DMS 273 (cell line): ENCODE data around the gene CHP1.
"Not testable (repeated sequence)": the region's sequence is repeated elsewhere in the genome, so short reads cannot be mapped to it uniquely, and the experiment has no call there.

Experiments
- DNase-seq: peaks from one replicate; lab custom pipeline; 2025; ENCODE audit not compliant: unreplicated experiment; lab: John Stamatoyannopoulos, UW

CHP1 gene

DNA sequence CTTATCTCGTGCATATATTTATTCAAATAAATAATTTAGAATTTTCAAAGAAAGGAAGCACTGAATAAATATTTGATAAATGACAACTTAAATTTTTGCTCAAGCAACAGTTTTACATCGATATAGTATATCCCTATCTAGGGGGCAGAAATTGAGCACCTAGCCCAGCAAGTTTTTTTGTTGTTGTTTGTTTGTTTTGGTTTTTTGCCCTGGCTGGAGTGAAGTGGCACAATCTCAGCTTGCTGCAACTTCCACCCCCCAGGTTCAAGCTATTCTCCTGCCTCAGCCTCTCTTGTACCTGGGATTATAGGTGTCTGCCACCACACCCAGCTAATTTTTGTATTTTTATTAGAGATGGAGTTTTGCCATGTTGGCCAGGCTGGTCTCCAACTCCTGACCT lies 58.9 kb downstream of the CHP1 start:
- no peak for DNase-seq

DNA sequence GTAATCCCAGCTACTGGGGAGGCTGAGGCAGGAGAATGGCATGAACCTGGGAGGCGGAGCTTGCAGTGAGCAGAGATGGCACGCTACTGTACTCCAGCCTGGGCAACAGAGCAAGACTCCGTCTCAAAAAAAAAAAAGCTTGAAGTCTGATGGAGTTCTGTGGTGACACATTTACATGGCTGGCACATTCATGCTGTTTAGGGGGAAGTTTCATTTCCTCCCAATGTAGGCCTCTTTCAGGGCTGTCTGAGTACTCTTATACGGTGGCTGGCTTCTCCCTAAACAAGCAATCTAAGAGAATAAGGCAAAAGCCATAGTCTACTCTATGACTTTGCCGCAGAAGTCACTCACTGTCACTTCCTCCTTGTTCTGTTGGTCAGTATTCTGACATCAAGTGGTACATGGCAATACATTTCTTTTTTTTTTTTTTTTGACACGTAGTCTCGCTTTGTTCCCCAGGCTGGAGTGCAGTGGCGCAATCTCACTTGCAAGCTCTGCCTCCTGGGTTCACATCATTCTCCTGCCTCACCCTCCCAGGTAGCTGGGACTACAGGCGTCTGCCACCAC lies 60.1 kb downstream of the CHP1 start:
- DNase-seq: no peak

DNA sequence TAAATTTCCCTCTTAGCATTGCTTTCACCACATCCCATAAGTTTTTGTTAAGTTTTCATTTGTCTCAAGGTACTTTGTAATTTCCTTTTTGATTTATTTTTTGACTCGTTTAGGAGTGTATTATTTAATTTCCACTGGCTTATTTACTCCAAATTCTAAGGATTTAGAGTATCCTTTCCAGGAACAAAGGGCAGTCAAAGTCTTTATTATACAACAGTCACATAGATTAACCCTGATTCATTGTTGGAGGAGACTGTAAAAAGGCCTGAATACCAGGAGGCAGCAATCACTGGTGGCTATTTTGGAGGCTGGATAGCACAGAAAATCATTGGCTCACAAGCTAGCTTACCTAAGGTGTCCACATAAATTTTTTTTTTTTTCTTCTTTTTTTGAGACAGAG lies 61.5 kb downstream of the CHP1 start:
- no peak for DNase-seq

DNA sequence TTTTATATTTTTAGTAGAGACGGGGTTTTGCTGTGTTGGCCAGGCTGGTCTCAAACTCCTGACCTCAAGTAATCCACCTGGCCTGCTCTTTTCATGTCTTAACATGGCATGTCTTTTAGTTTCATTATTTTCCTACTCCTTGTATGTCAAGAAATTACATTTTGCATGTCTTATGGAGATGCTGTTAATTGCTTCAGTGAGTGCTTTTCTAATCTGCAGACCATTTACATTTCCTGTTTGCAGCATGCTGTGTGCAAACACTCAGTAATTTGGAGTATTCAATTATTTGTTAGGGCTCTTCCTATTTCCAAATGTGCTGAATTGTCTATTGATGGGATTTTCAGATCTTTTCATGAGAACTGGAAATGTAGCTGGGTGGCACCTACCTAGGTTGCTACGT lies 70.1 kb downstream of the CHP1 start:
- DNase-seq: not testable (repeated sequence)

DNA sequence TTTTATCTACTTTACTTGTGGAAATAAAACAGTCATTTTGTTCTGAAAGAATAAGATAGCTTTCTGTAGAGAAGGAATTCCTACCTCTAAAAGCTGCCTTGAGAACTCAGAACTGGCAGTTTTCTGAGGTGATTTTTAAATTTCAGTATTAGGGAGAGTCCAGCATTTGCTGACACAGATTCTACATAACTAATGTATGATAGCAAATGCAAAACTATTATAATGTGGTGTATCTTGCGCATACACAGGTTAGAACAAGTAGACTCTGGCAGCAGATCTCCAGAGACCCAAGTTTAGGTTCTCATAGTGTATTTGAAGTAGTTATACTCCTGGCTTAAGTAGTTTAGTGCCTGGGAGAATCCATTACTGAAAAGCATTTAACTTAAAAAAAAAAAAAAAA lies 70.5 kb downstream of the CHP1 start:
- no peak for DNase-seq

DNA sequence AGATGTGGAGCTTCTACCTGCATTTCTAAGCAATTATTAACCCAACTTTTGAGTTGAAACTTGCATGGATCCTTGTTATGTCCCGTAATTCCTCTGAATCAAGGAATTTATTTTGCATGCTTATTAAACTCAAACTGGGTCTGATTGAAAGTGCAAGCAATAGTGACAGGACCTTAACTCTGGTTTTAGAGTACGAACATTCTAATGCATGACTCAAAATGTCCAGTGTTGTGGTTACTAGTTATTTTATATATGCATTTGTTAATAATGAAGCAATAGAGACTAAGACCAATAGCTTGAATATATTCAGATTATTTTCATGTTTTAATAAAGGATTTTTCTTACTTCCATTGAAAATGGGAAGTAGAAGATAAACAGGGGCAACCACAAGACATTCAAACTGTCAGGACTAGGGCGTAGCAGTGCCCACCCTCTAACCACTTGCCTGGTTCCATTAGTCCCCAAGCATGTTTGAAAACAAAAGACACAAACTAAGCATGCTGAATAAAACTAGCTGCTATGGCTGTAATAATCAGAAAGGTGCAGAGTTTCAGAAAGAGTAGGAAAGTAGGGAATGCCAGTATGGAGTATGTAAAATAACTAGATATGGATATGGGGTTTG lies 73.2 kb downstream of the CHP1 start:
- DNase-seq: no peak

DNA sequence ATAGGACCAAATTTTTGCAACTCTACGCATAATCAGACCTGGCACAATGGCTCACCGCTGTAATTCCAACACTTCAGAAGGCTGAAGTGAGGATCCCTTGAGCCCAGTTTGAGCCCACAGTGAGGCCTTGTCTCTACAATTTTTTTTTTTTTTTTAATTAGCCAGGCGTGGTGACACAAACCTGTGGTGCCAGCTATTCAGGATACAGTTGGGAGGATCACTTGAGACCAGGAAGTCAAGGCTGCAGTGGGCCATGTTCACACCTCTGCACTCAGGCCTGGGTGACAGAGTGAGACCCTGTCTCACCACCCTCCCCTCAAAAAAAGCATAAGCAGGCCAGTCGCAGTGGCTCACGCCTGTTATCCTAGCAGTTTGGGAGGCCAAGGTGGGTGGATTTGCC lies 76.6 kb downstream of the CHP1 start:
- DNase-seq: no peak

DNA sequence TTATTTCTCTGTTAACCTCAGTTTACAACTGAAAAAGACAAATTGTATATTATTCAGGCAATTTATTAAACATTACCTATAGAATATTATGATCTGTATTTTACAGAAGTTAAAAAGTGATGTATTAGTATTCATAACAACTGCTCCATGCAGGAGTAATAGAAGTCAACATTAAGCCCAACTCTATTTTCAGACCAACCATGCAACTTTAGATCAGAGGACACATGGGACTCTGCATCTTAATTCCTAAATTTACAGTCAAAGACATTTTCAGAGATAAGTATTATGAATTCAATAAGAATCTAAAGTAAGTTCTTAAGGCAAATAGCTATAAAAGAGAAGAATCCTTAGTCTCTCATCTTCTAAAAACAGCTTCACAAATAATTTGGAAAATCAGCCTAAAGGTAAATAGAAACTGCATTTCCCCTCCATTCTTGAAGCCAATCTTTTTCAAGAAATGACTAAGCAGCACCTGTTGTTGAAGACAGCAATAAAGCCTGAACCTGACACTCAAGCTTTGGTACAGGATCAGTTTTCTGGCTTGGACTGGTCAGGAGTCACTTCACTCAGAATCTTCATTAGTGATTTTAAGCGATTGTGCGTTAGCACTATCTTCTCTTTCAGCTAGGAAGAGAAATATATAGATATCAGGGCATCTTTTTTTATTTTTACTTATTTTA lies 78.3 kb downstream of the CHP1 start:
- DNase-seq: no peak

DNA sequence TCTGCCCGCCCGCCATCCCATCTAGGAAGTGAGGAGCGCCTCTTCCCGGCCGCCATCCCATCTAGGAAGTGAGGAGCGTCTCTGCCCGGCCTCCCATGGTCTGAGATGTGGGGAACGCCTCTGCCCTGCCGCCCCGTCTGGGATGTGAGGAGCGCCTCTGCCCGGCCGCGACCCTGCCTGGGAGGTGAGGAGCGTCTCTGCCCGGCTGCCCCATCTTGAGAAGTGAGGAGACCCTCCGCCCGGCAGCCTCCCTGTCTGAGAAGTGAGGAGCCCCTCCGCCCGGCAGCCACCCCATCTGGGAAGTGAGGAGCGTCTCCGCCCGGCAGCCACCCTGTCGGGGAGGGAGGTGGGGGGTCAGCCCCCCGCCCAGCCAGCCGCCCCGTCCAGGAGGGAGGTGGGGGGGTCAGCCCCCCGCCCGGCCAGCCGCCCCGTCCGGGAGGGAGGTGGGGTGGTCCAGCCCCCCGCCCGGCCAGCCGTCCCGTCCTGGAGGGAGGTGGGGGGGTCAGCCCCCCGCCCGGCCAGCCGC lies 89.8 kb downstream of the CHP1 start:
- DNase-seq: not testable (repeated sequence)

DNA sequence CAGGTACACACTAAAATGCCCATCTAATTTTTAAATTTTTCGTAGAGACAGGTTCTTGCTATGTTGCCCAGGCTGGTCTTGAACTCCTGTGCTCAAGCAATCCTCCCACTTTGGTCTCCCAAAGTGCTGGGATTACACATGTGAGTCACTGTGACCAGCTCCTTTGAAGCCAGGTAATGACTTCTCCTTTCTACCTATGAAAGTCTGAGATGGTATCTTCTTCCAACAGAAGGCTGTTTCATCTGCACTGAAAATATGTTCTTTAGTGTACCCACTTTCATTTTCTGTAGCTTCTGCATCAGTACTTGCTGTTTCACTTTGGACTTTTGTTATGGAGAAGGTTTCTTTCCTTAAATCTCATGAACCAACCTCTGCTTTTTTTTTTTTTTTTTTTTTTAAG lies 92.5 kb downstream of the CHP1 start:
- no peak for DNase-seq

DNA sequence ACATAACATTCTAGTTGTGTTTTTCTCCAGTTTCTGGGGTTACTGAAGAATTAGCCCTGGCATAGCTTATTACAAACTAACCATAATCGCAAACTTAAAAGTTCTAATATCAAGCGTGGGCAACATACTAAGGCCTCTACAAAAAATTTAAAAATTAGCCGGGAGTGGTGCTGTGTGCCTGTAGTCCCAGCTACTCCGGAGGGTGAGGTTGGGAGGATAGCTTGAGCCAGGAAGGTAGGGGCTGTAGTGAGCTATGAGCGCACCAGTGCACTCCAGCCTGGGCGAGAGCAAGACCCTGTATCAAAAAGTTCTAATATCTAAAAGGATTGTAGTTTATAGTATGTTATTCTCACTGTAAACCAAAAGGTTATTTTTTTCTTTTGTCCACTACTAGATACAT lies 100.2 kb downstream of the CHP1 start:
- no peak for DNase-seq
